ENCODE data around the gene MYH11.

The MYH11 gene

GRCh38 chr16:15747937-15748336 lies 108.9 kb downstream of the MYH11 start:
- no peak for DNase-seq (ENCODE audit: low read depth)
- TF ChIP-seq, protein P1, sequence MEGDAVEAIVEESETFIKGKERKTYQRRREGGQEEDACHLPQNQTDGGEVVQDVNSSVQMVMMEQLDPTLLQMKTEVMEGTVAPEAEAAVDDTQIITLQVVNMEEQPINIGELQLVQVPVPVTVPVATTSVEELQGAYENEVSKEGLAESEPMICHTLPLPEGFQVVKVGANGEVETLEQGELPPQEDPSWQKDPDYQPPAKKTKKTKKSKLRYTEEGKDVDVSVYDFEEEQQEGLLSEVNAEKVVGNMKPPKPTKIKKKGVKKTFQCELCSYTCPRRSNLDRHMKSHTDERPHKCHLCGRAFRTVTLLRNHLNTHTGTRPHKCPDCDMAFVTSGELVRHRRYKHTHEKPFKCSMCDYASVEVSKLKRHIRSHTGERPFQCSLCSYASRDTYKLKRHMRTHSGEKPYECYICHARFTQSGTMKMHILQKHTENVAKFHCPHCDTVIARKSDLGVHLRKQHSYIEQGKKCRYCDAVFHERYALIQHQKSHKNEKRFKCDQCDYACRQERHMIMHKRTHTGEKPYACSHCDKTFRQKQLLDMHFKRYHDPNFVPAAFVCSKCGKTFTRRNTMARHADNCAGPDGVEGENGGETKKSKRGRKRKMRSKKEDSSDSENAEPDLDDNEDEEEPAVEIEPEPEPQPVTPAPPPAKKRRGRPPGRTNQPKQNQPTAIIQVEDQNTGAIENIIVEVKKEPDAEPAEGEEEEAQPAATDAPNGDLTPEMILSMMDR (IDR thresholded peaks at IDR 0.05; ENCODE audit: control insufficient read depth, insufficient read depth, low read depth, low read length, missing control alignments) = no peak
- no peak overlapping the region for H3K4me3 ChIP-seq (ENCODE audit: control insufficient read depth, low read depth, low read length)

- H3K4me3 ChIP-seq (ENCODE audit: control insufficient read depth, low read depth, low read length) = no peak overlapping the region
- TF ChIP-seq, protein P1 (IDR thresholded peaks at IDR 0.05; ENCODE audit: control insufficient read depth, insufficient read depth, low read depth, low read length, missing control alignments) = no peak
- DNase-seq (ENCODE audit: low read depth) = no peak
Observed at GRCh38 chr16:15746332-15746731, 110.5 kb downstream of the MYH11 start.

- DNase-seq (ENCODE audit: low read depth) = no peak
- TF ChIP-seq, protein P1 (IDR thresholded peaks at IDR 0.05; ENCODE audit: control insufficient read depth, insufficient read depth, low read depth, low read length, missing control alignments) = no peak
- no peak overlapping the region for H3K4me3 ChIP-seq (ENCODE audit: control insufficient read depth, low read depth, low read length)
Observed at GRCh38 chr16:15743657-15744056, 113.2 kb downstream of the MYH11 start.

- no peak for DNase-seq (ENCODE audit: low read depth)
- no peak overlapping the region for H3K4me3 ChIP-seq (ENCODE audit: control insufficient read depth, low read depth, low read length)
- TF ChIP-seq, protein P1 (IDR thresholded peaks at IDR 0.05; ENCODE audit: control insufficient read depth, insufficient read depth, low read depth, low read length, missing control alignments) = no peak
Observed at GRCh38 chr16:15742716-15743115, 114.1 kb downstream of the MYH11 start.

DNA sequence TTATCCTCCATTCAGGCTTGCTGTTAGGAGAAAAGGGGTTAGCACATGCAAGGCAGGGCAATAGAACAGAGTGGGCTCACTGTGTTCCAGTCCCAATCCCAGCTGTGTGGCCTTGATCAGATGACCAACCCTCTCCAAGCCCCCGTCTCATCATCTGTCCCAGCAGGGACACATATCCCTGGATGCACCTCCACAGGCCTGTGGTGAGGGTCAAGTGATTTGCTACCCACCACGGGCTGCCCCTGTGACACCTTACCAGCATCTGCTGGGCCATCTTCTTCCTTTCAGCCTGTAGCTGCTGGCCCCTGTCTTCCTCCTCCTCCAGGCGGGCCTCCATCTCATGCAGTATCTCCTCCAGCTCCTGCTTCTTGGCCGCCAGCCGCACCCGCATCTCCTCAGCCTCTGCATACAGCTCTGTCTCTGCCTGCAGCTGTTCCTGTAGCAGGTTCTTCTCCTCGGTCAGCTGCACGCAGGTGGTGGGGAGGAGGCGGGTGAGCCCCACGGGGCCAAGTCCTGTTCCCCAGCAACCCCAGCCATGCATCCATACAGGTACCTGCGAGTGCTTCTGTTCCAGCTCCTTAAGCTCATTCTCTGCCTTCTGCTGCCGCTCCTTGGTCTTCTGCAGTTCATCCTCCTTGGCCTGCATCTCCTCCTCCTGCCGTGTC lies 115.5 kb downstream of the MYH11 start:
- DNase-seq (ENCODE audit: low read depth) = no peak
- TF ChIP-seq, protein P1 (IDR thresholded peaks at IDR 0.05; ENCODE audit: control insufficient read depth, insufficient read depth, low read depth, low read length, missing control alignments) = no peak
- no peak overlapping the region for H3K4me3 ChIP-seq (ENCODE audit: control insufficient read depth, low read depth, low read length)

DNA sequence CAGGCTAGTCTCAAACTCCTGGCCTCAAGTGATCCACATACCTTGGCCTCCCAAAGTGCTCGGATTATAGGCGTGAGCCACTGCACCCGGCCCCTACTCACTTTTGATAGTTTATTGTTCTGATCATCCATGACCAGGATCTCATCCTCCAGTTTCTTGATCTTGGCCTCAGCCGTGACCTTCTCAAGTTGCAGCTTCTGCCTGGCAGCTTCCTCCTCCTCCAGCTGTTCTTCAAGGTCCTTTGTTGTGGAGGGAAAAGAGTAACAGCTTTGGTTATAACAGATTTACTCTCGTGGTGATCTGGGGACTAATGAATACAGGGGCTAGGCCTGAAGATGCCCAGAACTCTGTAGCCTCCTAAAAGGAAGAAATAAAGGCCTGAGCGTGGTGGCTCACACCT lies 116.9 kb downstream of the MYH11 start:
- DNase-seq (ENCODE audit: low read depth) = no peak
- H3K4me3 ChIP-seq (ENCODE audit: control insufficient read depth, low read depth, low read length) = no peak overlapping the region
- TF ChIP-seq, protein P1 (IDR thresholded peaks at IDR 0.05; ENCODE audit: control insufficient read depth, insufficient read depth, low read depth, low read length, missing control alignments) = no peak

Data from AG09309 (cell line).